GM12875 (cell line): Measurements from ENCODE around the gene COG2.
"Not testable (repeated sequence)": the region's sequence is repeated elsewhere in the genome, so short reads cannot be mapped to it uniquely, and the experiment has no call there.

Experiments
- H3K4me3 ChIP-seq: one replicate; pipeline ENCODE4 v1.5.1; 2011; ENCODE audit warnings: low read depth, low read length, control low read depth
- TF ChIP-seq, protein P1 (sequence below): IDR thresholded peaks from 2 replicates; pipeline ENCODE4 v1.5.1; 2011; ENCODE audit warnings: low read depth, mild to moderate bottlenecking, control low read depth, inconsistent platforms, low read length, moderate library complexity, borderline replicate concordance; ENCODE audit not compliant: insufficient read depth

COG2 gene

DNA sequence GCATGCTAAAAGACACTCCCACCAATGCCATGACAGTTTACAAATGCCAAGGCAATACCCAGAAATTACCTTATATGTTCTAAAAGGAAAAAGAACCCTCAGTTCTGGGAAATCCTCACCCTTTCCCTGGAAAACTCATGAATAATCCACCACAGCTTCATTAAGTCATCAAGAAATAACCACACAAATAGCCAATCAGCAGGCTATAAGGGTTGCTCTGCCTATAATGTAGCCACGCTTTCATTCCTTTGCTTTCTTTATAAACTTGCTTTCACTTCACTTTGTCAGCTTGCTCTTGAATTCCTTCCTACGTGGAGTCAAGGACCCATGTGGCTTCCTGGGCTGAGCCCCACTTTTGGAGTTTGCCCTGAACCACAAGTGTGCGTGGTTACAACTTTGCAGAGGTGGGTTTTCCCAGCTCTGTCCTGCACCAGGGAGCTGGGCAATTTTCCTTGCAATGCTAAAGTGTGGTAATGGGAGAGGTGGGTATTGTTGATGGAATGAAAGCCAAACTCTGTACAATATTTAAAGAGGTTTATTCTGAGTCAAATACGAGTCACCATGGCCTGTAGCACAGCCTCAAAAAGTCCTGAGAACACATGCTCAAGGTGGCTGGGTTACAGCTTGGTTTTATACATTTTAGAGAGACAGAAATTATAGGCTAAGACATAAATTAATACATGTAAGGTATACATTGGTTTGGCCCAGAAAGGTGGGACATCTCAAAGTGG lies 42.2 kb upstream of the COG2 start:
- no peak overlapping the region for H3K4me3 ChIP-seq
- TF ChIP-seq, protein P1, sequence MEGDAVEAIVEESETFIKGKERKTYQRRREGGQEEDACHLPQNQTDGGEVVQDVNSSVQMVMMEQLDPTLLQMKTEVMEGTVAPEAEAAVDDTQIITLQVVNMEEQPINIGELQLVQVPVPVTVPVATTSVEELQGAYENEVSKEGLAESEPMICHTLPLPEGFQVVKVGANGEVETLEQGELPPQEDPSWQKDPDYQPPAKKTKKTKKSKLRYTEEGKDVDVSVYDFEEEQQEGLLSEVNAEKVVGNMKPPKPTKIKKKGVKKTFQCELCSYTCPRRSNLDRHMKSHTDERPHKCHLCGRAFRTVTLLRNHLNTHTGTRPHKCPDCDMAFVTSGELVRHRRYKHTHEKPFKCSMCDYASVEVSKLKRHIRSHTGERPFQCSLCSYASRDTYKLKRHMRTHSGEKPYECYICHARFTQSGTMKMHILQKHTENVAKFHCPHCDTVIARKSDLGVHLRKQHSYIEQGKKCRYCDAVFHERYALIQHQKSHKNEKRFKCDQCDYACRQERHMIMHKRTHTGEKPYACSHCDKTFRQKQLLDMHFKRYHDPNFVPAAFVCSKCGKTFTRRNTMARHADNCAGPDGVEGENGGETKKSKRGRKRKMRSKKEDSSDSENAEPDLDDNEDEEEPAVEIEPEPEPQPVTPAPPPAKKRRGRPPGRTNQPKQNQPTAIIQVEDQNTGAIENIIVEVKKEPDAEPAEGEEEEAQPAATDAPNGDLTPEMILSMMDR, result no peak

DNA sequence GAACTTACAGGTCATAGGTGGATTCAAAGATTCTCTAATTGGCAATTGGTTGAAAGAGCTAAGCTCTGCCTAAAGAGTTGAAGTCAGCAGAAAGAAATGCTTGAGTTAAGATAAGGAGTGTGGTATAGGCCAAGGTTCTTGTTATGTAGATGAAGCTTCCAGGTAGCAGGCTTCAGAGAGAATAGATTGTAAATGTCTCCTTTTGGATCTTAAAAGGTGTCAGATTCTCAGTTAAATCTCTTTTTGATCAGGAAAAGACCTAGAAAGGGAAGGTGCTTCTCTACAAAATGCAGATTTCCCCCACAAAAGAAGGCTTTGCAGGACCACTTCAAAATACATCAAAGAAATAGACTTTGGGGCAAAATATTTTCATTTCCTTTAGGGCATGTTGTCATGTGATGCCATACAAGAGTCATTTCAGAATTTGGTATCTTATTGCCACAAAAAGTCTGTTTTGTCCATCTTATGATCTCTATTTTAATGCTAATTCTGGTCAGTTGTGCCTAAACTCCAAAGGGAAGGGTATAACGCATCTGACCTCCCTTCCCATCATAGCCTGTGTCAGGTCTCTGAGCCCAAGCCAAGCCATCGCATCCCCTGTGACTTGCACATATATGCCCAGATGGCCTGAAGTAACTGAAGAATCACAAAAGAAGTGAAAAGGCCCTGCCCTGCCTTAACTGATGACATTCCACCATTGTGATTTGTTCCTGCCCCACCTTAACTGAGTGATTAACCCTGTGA lies 41.5 kb upstream of the COG2 start:
- H3K4me3 ChIP-seq, result not testable (repeated sequence)

DNA sequence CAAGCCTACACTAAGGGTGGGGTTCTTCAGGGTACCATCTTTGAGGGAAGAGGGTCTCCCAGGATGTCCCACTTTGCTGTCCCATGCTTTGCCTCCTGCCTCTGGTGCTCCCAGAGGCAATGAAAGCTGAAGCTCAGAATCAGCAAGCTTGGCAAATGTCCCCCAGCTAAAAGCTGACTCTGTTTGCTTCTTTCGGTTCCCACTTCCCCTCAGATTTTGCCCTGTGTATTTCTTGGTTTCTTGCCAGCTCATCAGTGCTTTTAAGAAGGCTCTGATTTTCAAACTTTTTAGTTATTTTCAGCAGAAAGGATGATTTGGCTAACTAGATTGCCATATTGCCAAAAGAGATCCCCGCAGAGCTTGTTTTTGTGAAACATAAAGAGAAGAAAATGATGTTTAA lies 33.1 kb upstream of the COG2 start:
- no peak overlapping the region for H3K4me3 ChIP-seq
- TF ChIP-seq, protein P1, result no peak

DNA sequence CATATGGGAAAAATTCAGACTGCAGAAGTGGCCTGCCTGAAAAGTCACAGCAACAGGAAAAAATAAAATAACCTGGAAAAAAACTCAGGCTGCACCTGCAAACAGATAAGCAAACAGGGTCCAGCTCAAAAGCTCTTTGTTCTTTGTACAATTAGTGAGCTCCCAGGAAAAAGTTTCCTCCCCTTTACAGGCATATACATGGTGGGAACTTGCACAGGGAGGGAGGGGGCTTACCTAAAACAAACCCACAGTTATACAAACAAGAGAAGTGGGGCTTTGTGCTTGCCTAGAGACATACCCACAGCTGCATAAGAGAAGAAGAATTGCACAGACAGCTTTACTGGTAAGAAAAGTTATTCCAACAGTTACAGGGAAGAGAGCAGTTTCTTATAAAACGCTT lies 31.7 kb upstream of the COG2 start:
- TF ChIP-seq, protein P1, result no peak
- H3K4me3 ChIP-seq, result no peak overlapping the region

DNA sequence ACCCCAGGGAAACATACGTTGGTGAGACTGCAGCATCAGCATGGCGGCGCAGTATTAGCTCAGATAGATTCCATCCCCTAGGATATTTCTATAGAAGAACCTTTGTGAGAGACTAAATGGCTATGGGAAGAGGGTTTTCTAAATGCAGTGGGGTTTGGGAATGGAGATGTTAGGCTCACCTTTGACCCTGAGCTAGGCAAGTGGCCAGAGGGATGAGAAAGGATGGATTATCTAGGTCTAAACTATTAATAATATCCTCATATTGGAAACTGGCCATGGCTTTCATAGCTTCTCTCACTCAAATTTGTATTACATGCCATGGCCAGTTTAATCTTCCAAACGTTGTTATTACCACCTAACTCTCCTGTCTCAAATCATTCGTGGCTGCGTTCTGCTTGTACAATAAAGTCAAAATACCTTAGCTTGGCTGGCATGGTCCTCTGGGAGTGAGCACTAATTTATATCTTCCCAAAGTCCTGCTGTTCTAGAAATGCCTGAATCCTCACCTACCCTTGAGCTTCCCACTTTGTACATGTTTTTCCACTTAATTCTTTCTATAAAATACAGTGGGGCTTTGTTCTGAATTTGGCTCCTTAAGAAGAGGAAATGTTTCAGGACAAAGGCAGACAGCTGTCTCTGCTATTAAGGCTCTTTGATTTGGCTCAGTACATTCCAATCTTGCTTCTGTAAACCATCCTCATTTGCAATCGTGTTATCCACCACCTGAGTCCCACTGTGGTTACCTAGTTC lies 31.0 kb upstream of the COG2 start:
- H3K4me3 ChIP-seq, result no peak overlapping the region
- TF ChIP-seq, protein P1, result no peak

DNA sequence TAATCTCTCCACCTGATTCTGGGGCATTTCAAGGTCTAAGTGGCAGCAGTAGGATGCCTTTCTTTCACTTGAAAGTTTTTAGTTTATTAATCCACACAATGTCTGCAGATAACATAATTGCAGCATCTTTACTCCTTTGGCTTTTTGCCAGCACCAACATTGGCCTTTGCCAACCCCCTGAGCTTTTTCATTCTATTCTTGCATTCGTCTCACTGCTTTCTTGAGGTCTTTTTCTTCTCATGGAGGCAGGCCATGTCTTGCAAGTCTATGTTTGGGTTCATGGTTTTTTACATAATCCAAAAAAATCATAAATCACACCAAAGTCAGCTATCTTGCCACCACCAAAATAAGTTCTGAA lies 30.4 kb upstream of the COG2 start:
- TF ChIP-seq, protein P1, result no peak
- H3K4me3 ChIP-seq, result no peak overlapping the region

DNA sequence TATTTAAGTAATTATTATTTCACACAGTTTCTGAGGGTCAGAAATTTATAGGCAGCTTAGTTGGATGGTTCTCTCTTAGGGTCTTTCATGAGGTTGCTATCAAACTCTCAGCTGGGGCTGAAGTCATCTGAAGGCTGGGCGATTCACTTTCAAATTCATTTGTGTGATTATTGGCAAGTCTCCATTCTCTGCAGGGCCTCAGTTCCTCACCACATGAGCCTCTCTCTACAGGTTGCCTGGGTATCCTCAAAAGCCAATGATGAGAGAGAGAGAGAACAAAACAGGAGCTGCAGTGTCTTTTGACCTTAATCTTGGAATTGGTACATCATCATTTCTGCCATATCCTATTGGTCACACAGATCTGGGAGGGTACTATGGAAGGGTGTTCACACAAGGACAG lies 29.6 kb upstream of the COG2 start:
- TF ChIP-seq, protein P1, result no peak
- H3K4me3 ChIP-seq, result no peak overlapping the region
